K562 (cell line): Measurements from ENCODE around the gene GEN1. TPM values are rescaled to one million over a fixed set of nuclear protein-coding genes. Genes with fewer than 3 reads are reported as not detected.

Experiments
- ATF1 ChIP-seq, 2 experiments: fragments of 450-650 bp in 1 of 2; IDR thresholded peaks; 2 replicates each; pipeline ENCODE4 v1.6.1; 2016; ENCODE audit warnings: missing compliant biosample characterization in 1 of 2, missing genetic modification characterization in 1 of 2
- EWSR1 ChIP-seq: fragments of 450-650 bp; IDR thresholded peaks from 2 replicates; pipeline ENCODE4 v1.6.1; 2018; ENCODE audit warnings: borderline replicate concordance, mild to moderate bottlenecking, low read depth, moderate library complexity; ENCODE audit not compliant: partially characterized antibody
- FOXJ2 ChIP-seq: fragments of 200-800 bp; sonication (Bioruptor generic); IDR thresholded peaks from 2 replicates; pipeline ENCODE4 v1.6.1; 2016; ENCODE audit warnings: missing genetic modification characterization, missing compliant biosample characterization
- FOXP4 ChIP-seq: sonication (generic); formaldehyde crosslinking; IDR thresholded peaks from 2 replicates; pipeline ENCODE4 v1.8.0; 2022; ENCODE audit warnings: mild to moderate bottlenecking, missing genetic modification reagents, borderline replicate concordance
- ID3 ChIP-seq, 2 experiments: fragments of 250-450 bp in 1 of 2; fragments of 450-650 bp in 1 of 2; sonication (Bioruptor Pico) in 1 of 2; IDR thresholded peaks; 2 replicates each; pipeline versions ENCODE4 v1.6.1 to v1.8.0; 2016 to 2021; ENCODE audit warnings: mild to moderate bottlenecking in 2 of 2, moderate library complexity in 2 of 2, missing compliant biosample characterization in 1 of 2, missing genetic modification characterization in 1 of 2
- ILK ChIP-seq: fragments of 450-650 bp; IDR thresholded peaks from 2 replicates; pipeline ENCODE4 v1.6.1; 2016; ENCODE audit warnings: missing genetic modification characterization, low read depth, mild to moderate bottlenecking, missing compliant biosample characterization, moderate library complexity, borderline replicate concordance
- MECOM ChIP-seq: fragments of 250-450 bp; sonication (Bioruptor Pico); IDR thresholded peaks from 2 replicates; pipeline ENCODE4 v1.8.0; 2022; ENCODE audit warnings: inconsistent platforms
- MYC ChIP-seq, 2 experiments: fragments of 250-450 bp in 1 of 2; sonication (Bioruptor Pico) in 1 of 2; IDR thresholded peaks; 2 replicates each; pipeline versions ENCODE4 v1.5.1 to v1.6.1; 2012 to 2021; ENCODE audit warnings: low read depth in 2 of 2, borderline replicate concordance in 1 of 2, improper control_type of control experiment in 1 of 2, low read length in 1 of 2, mild to moderate bottlenecking in 1 of 2, moderate library complexity in 1 of 2
- NCOR1 ChIP-seq: fragments of 450-650 bp; IDR thresholded peaks from 2 replicates; pipeline ENCODE4 v1.6.1; 2016; ENCODE audit warnings: mild to moderate bottlenecking, moderate library complexity
- NR2C1 ChIP-seq, 2 experiments: fragments of 450-650 bp; IDR thresholded peaks; 2 replicates each; pipeline ENCODE4 v1.6.1; 2017; ENCODE audit warnings: mild to moderate bottlenecking in 2 of 2, antibody characterized with exemption in 1 of 2, inconsistent platforms in 1 of 2, missing compliant biosample characterization in 1 of 2, missing genetic modification characterization in 1 of 2
- RCOR1 ChIP-seq, 2 experiments: IDR thresholded peaks; 2 replicates each; pipeline ENCODE4 v1.6.1; 2012; ENCODE audit warnings: low read depth in 2 of 2, low read length in 2 of 2, borderline replicate concordance in 1 of 2, improper control_type of control experiment in 1 of 2
- RHOXF2B ChIP-seq: fragments of 250-450 bp; sonication (Bioruptor Pico); conservative IDR thresholded peaks from 2 replicates; pipeline ENCODE4 v1.5.1; 2021
- SAP30 ChIP-seq: fragments of 200-600 bp; sonication (generic); IDR thresholded peaks from 2 replicates; pipeline ENCODE4 v1.6.1; 2012; ENCODE audit warnings: borderline replicate concordance, low read depth, mild to moderate bottlenecking, moderate library complexity, low read length, control low read depth, inconsistent platforms; ENCODE audit not compliant: insufficient read depth, poor library complexity, severe bottlenecking
- SETDB1 ChIP-seq: IDR thresholded peaks from one replicate; pipeline ENCODE4 v1.6.1; 2012; ENCODE audit warnings: low read length, control low read depth, inconsistent platforms
- TFAM ChIP-seq: fragments of 250-450 bp; sonication (Bioruptor Pico); conservative IDR thresholded peaks from 2 replicates; pipeline ENCODE4 v1.5.0; 2021; ENCODE audit warnings: mild to moderate bottlenecking, moderate library complexity
- ZBTB17 ChIP-seq: fragments of 450-650 bp; formaldehyde crosslinking; IDR thresholded peaks from 2 replicates; pipeline ENCODE4 v1.4.0; 2020; ENCODE audit warnings: mild to moderate bottlenecking
- ZC3H4 ChIP-seq: sonication (generic); formaldehyde crosslinking; IDR thresholded peaks from 2 replicates; pipeline ENCODE4 v1.9.0; 2021; ENCODE audit warnings: missing genetic modification reagents, borderline replicate concordance
- ZC3H8 ChIP-seq: fragments of 450-650 bp; IDR thresholded peaks from 2 replicates; pipeline ENCODE4 v1.6.1; 2017
- ZNF133 ChIP-seq: fragments of 250-450 bp; sonication (Bioruptor Pico); IDR thresholded peaks from 2 replicates; pipeline ENCODE4 v1.4.0; 2020; ENCODE audit warnings: mild to moderate bottlenecking
- ZNF316 ChIP-seq: fragments of 450-650 bp; IDR thresholded peaks from 2 replicates; pipeline ENCODE4 v1.6.1; 2016
- polyA plus RNA-seq, 8 experiments: library from polyadenylated mRNA; depleted of rRNA in 4 of 8; stranded (reverse) in 5 of 8; unstranded in 3 of 8; fragments of >200 nt; fragmentation: Nextera tagmentation in 2 of 8; fragmentation: Illumina TruSeq in 1 of 8; extraction: Ambion mirVana in 2 of 8; extraction: Trizol in 1 of 8; gene quantifications; 2 replicates each; pipeline versions ENCODE4 v1.2.1 to v1.2.3, GENCODE V29; 2011 to 2014; ENCODE audit warnings: inconsistent platforms in 1 of 8, missing spikeins in 1 of 8
- total RNA-seq, 7 experiments: library from RNA; depleted of rRNA in 6 of 7; stranded (reverse); fragments of >200 nt in 6 of 7; fragmentation: Illumina TruSeq in 2 of 7; extraction: Trizol in 2 of 7; gene quantifications; 2 replicates each; pipeline versions ENCODE4 v1.2.1 to v1.2.3, GENCODE V29; 2011 to 2021; ENCODE audit warnings: low replicate concordance in 1 of 7
- TF ChIP-seq, protein P1 (sequence below): fragments of 200-800 bp; sonication (Bioruptor generic); IDR thresholded peaks from 2 replicates; pipeline ENCODE4 v1.6.1; 2016; ENCODE audit warnings: missing genetic modification characterization, missing compliant biosample characterization

Gene GEN1
- total and polyA plus RNA-seq, 9 of the 15 experiments (the other 6 are each of a cell fraction or from before 2014, with no cell fraction given), result 8.6 to 39.7 (median 24.5) TPM

GRCh38 chr2:17718689-17719088, 35.2 kb upstream of the GEN1 start (continued):
- TF ChIP-seq TFAM (no peak), RHOXF2B (CRISPR knock-in tag) (no peak), FOXJ2 (tag) (no peak), SETDB1 (no peak), ID3 (CRISPR knock-in tag; IDR thresholded peaks at IDR 0.05) (no peak), ID3 (tag; IDR thresholded peaks at IDR 0.05) (no peak), NR2C1 (IDR thresholded peaks at IDR 0.05) (no peak), NR2C1 (tag; IDR thresholded peaks at IDR 0.05) (no peak), ZNF316 (no peak), MECOM (CRISPR knock-in tag) (peak; percentile 56; the same call in 1 of the 2 replicates), ZBTB17 (no peak), ATF1 (CRISPR knock-in tag; IDR thresholded peaks at IDR 0.05) (no peak), ATF1 (tag; IDR thresholded peaks at IDR 0.05) (no peak), EWSR1 (no peak), ZC3H8 (no peak), ZNF133 (no peak), RCOR1 (IDR thresholded peaks at IDR 0.05; ENCODE audit: borderline replicate concordance in 1 of 2, low read depth in 2 of 2, low read length in 2 of 2) (peak in 1 of 2 experiments; percentile 37; a peak in 1 of 4 replicates), ZC3H4 (CRISPR knock-in tag) (no peak), NCOR1 (peak; percentile 51), MYC (IDR thresholded peaks at IDR 0.05; ENCODE audit: low read depth, low read length) (0 out of 2 replicates have a peak, but pooled peaks have one; percentile 10), MYC (CRISPR knock-in tag; IDR thresholded peaks at IDR 0.05; ENCODE audit: borderline replicate concordance, low read depth) (no peak), SAP30 (no peak), ILK (tag) (no peak), FOXP4 (no peak)
- TF ChIP-seq, protein P1, sequence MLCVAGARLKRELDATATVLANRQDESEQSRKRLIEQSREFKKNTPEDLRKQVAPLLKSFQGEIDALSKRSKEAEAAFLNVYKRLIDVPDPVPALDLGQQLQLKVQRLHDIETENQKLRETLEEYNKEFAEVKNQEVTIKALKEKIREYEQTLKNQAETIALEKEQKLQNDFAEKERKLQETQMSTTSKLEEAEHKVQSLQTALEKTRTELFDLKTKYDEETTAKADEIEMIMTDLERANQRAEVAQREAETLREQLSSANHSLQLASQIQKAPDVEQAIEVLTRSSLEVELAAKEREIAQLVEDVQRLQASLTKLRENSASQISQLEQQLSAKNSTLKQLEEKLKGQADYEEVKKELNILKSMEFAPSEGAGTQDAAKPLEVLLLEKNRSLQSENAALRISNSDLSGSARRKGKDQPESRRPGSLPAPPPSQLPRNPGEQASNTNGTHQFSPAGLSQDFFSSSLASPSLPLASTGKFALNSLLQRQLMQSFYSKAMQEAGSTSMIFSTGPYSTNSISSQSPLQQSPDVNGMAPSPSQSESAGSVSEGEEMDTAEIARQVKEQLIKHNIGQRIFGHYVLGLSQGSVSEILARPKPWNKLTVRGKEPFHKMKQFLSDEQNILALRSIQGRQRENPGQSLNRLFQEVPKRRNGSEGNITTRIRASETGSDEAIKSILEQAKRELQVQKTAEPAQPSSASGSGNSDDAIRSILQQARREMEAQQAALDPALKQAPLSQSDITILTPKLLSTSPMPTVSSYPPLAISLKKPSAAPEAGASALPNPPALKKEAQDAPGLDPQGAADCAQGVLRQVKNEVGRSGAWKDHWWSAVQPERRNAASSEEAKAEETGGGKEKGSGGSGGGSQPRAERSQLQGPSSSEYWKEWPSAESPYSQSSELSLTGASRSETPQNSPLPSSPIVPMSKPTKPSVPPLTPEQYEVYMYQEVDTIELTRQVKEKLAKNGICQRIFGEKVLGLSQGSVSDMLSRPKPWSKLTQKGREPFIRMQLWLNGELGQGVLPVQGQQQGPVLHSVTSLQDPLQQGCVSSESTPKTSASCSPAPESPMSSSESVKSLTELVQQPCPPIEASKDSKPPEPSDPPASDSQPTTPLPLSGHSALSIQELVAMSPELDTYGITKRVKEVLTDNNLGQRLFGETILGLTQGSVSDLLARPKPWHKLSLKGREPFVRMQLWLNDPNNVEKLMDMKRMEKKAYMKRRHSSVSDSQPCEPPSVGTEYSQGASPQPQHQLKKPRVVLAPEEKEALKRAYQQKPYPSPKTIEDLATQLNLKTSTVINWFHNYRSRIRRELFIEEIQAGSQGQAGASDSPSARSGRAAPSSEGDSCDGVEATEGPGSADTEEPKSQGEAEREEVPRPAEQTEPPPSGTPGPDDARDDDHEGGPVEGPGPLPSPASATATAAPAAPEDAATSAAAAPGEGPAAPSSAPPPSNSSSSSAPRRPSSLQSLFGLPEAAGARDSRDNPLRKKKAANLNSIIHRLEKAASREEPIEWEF (CRISPR knock-in tag), result no peak
